Astrocyte (in vitro differentiated cells and primary cell): ENCODE results near the gene NME2.

Experiments
- CTCF ChIP-seq: IDR thresholded peaks from 2 replicates; pipeline ENCODE4 v1.5.1; 2011; ENCODE audit warnings: low read depth, mild to moderate bottlenecking, inconsistent platforms, low read length, moderate library complexity; ENCODE audit not compliant: insufficient read depth
- EZH2 ChIP-seq: IDR thresholded peaks from 2 replicates; pipeline ENCODE4 v1.6.1; 2012; ENCODE audit warnings: mild to moderate bottlenecking, low read length, inconsistent platforms; ENCODE audit not compliant: insufficient read depth

DNA sequence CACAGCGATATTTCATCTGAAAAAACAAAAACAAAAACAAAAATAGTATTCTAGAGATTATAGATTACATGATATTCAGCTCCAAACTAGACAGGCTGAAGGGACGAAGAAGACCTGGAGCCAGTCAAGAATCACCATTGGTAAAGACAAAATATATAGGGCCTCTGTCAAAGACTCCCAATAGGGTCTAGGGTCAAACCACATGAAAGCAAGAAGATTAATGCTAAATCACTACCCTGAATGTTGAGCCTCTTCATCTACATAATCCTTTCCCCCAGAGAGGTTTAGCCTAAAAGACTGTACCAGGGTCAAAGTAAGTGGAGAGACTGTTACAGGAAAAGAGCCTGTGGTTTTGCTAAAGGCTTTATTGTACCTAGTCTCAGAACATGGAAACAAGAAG lies 23.6 kb upstream of the NME2 start:
- TF ChIP-seq CTCF (no peak), EZH2 (no peak)
